ENCODE results near the gene TLN1. TPM values are rescaled to one million over a fixed set of nuclear protein-coding genes. Genes with fewer than 3 reads are reported as not detected.

Gene TLN1
- total RNA-seq, 1 donor from 2014 or later = 362 TPM

DNA sequence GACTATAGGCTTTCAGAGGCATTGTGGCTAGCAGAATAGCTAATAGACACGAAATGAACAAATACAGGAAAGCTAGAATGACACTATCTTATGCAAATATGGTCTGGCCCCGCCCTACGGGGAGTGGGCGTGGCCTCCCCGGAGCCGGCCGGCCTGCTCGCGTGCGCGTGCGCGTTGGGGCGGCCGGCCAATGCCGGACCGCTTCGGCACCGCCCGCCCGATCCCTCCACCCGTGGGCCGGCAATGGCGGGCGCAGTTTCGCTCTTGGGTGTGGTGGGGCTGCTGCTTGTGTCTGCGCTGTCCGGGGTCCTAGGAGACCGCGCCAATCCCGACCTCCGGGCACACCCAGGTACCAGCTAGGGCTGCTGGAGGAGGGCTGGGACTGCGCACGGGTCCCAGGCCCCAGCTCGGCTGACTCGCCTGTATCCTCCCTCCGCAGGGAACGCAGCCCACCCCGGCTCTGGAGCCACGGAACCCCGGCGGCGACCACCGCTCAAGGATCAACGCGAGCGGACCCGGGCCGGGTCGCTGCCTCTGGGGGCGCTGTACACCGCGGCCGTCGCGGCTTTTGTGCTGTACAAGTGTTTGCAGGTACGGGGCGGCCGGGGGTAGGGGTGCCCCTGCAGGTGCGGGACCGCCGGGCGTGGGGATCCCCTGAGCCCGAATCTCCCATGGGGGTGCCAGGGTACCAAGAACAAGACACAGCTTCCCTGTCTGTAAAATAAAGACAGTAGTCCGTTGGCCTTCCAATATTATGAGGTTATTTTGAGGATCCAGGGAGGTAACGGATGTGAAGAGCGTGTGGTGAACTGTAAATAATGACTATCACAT is 73.6 kb downstream of the TLN1 start, which contains the start of gene CCDC107:
CCDC107 (plus strand) TSS at position 156 of the 831 bp plus-strand sequence; CDS start at position 244, 88 bp downstream.
- peaks cover 85% of the 10 kb centered on the region for H3K4me1 Mint-ChIP-seq
- intact Hi-C loops (cut with micrococcal nuclease) = loop anchor here (1.0 to 2.0 kb wide), 7 partner anchors 22 to 670 kb away; partner anchors contain the start of genes CREB3, DNAJB5, HINT2 and TLN1
- TF ChIP-seq, protein P1, sequence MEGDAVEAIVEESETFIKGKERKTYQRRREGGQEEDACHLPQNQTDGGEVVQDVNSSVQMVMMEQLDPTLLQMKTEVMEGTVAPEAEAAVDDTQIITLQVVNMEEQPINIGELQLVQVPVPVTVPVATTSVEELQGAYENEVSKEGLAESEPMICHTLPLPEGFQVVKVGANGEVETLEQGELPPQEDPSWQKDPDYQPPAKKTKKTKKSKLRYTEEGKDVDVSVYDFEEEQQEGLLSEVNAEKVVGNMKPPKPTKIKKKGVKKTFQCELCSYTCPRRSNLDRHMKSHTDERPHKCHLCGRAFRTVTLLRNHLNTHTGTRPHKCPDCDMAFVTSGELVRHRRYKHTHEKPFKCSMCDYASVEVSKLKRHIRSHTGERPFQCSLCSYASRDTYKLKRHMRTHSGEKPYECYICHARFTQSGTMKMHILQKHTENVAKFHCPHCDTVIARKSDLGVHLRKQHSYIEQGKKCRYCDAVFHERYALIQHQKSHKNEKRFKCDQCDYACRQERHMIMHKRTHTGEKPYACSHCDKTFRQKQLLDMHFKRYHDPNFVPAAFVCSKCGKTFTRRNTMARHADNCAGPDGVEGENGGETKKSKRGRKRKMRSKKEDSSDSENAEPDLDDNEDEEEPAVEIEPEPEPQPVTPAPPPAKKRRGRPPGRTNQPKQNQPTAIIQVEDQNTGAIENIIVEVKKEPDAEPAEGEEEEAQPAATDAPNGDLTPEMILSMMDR (IDR thresholded peaks at IDR 0.05) = peak; percentile 20
- peak within 1 kb of the TSS; percentile 88 for H3K4me3 Mint-ChIP-seq
- peaks cover 33% of the 10 kb centered on the region for H3K36me3 Mint-ChIP-seq (ENCODE audit: low read depth)
- peaks cover 5% of the 10 kb centered on the region for H3K27me3 Mint-ChIP-seq
- POLR2A ChIA-PET = interaction anchor here (0.5 to 18.0 kb wide), 26 partner anchors 8 to 555 kb away, joined by 3 to 549 read pairs (median 4); partner anchors contain the start of genes CD72, CREB3, FAM221B and HINT2
- DNase-seq = peak; percentile 89
- H3K9me3 Mint-ChIP-seq = no peaks in the 10 kb centered on the region
- CTCF ChIA-PET = interaction anchor here (0.8 to 12.0 kb wide), 18 partner anchors 11 to 130 kb away, joined by 3 to 127 read pairs (median 6); partner anchors contain the start of genes CD72, CREB3, GBA2 and RGP1
- ATAC-seq (ENCODE audit: low read depth) = peak; percentile 68
- H3K27ac Mint-ChIP-seq = peak within 1 kb of the TSS; percentile 99

GRCh38 chr9:35657546-35658136 is 74.4 kb downstream of the TLN1 start, which contains the start of gene RMRP:
Gene RMRP, minus strand, starts transcription at chr9:35658019.
- H3K36me3 Mint-ChIP-seq (ENCODE audit: low read depth) = peaks cover 33% of the 10 kb centered on the region
- peak; percentile 81 for ATAC-seq (ENCODE audit: low read depth)
- H3K9me3 Mint-ChIP-seq = no peaks in the 10 kb centered on the region
- intact Hi-C loops (cut with micrococcal nuclease) = loop anchor here (1.0 to 2.0 kb wide), 12 partner anchors 8 to 669 kb away; partner anchors contain the start of genes ARHGEF39, CREB3, DNAJB5 and HINT2
- peak within 1 kb of the TSS; percentile 88 for H3K4me3 Mint-ChIP-seq
- peak; percentile 81 for DNase-seq
- peak within 1 kb of the TSS; percentile 99 for H3K27ac Mint-ChIP-seq
- peaks cover 78% of the 10 kb centered on the region for H3K4me1 Mint-ChIP-seq
- TF ChIP-seq, protein P1 (IDR thresholded peaks at IDR 0.05) = no peak
- ChIA-PET POLR2A (interaction anchor here (0.5 to 18.0 kb wide), 25 partner anchors 8 to 555 kb away, joined by 3 to 549 read pairs (median 4); partner anchors contain the start of genes CD72, CREB3, FAM221B and HINT2), CTCF (interaction anchor here (0.9 to 12.0 kb wide), 16 partner anchors 10 to 99 kb away, joined by 3 to 127 read pairs (median 6); partner anchors contain the start of genes CD72, CREB3, GBA2 and RGP1)
- peaks cover 5% of the 10 kb centered on the region for H3K27me3 Mint-ChIP-seq

- ATAC-seq (ENCODE audit: low read depth) (peak; percentile 3), DNase-seq (no peak)
- TF ChIP-seq, protein P1 (IDR thresholded peaks at IDR 0.05) = no peak
- Mint-ChIP-seq H3K4me1 (peaks cover 74% of the 10 kb centered on the region), H3K36me3 (ENCODE audit: low read depth) (peaks cover 32% of the 10 kb centered on the region), H3K4me3 (peak overlapping the region; percentile 88), H3K9me3 (no peaks in the 10 kb centered on the region), H3K27me3 (peaks cover 5% of the 10 kb centered on the region), H3K27ac (peak overlapping the region; percentile 99)
- ChIA-PET CTCF (interaction anchor here (1.0 to 12.0 kb wide), 10 partner anchors 10 to 100 kb away, joined by 3 to 127 read pairs (median 7); partner anchors contain the start of genes CD72, CREB3, TESK1 and TLN1), POLR2A (interaction anchor here (0.6 to 18.0 kb wide), 17 partner anchors 8 to 172 kb away, joined by 3 to 549 read pairs (median 6); partner anchors contain the start of genes ARHGEF39, CD72, CREB3 and FAM221B)
- intact Hi-C loops (cut with micrococcal nuclease) = loop anchor here (1.0 to 2.0 kb wide), 5 partner anchors 8 to 540 kb away; partner anchors contain the start of gene ARHGEF39
Measured at GRCh38 chr9:35656831-35657545, 75.0 kb downstream of the TLN1 start.

GRCh38 chr9:35656348-35656747 is 75.6 kb downstream of the TLN1 start:
- ChIA-PET CTCF (interaction anchor here (1.0 to 12.0 kb wide), 4 partner anchors 9 to 41 kb away, joined by 3 to 127 read pairs (median 38); partner anchors contain the start of gene CD72), POLR2A (interaction anchor here (1.1 to 18.0 kb wide), 6 partner anchors 9 to 71 kb away, joined by 3 to 549 read pairs (median 27); partner anchors contain the start of genes ARHGEF39, CD72 and TESK1)
- intact Hi-C loops (cut with micrococcal nuclease) = loop anchor here (2.0 kb wide), 1 partner anchor 540 kb away; no protein-coding TSS in a partner anchor
- TF ChIP-seq, protein P1 (IDR thresholded peaks at IDR 0.05) = no peak
- no peak for DNase-seq
- H3K27me3 Mint-ChIP-seq = peaks cover 5% of the 10 kb centered on the region
- peaks cover 29% of the 10 kb centered on the region for H3K36me3 Mint-ChIP-seq (ENCODE audit: low read depth)
- H3K4me3 Mint-ChIP-seq = peak overlapping the region; percentile 88
- no peaks in the 10 kb centered on the region for H3K9me3 Mint-ChIP-seq
- peaks cover 76% of the 10 kb centered on the region for H3K4me1 Mint-ChIP-seq
- no peak for ATAC-seq (ENCODE audit: low read depth)
- peak overlapping the region; percentile 99 for H3K27ac Mint-ChIP-seq

Data from activated B cell treated with CpG ODN at 0.5 μM for 24 hours (primary cell).